Esophagus (tissue), 2 donors: ENCODE measurements around the gene SFXN5. TPM values are rescaled to one million over a fixed set of nuclear protein-coding genes. Genes with fewer than 3 reads are reported as not detected.

ENCODE experiments used
- H3K27ac ChIP-seq, 2 donors: one replicate each; pipeline ENCODE4 v1.5.1; 2013; ENCODE audit warnings: low read depth in 2 of 2, mild to moderate bottlenecking in 2 of 2, inconsistent platforms in 1 of 2, low read length in 1 of 2, moderate library complexity in 1 of 2
- H3K27me3 ChIP-seq, 2 donors: one replicate each; pipeline ENCODE4 v1.6.1; 2013; ENCODE audit warnings: low read length in 2 of 2, control low read depth in 1 of 2, mild to moderate bottlenecking in 1 of 2; ENCODE audit not compliant: insufficient read depth in 2 of 2, control insufficient read depth in 1 of 2
- H3K36me3 ChIP-seq, 2 donors: one replicate each; pipeline ENCODE4 v1.6.1; 2013; ENCODE audit warnings: low read length in 1 of 2; ENCODE audit not compliant: control insufficient read depth in 2 of 2, insufficient read depth in 2 of 2
- H3K4me1 ChIP-seq, 2 donors: one replicate each; pipeline ENCODE4 v1.6.1; 2013; ENCODE audit warnings: low read length in 1 of 2; ENCODE audit not compliant: control insufficient read depth in 2 of 2, insufficient read depth in 2 of 2
- H3K4me3 ChIP-seq, 2 donors: one replicate each; pipeline ENCODE4 v1.5.1; 2013; ENCODE audit warnings: low read length in 2 of 2, mild to moderate bottlenecking in 2 of 2, low read depth in 1 of 2, moderate library complexity in 1 of 2
- H3K9me3 ChIP-seq, 2 donors: one replicate each; pipeline ENCODE4 v1.6.1; 2013; ENCODE audit warnings: mild to moderate bottlenecking in 2 of 2, low read depth in 1 of 2, low read length in 1 of 2, moderate library complexity in 1 of 2; ENCODE audit not compliant: control insufficient read depth in 2 of 2, insufficient read depth in 1 of 2
- WGBS, 2 donors: extraction: QIAGEN DNeasy Blood & Tissue Kit; methylation state at CpG; one replicate each; pipeline ENCODE4 v1.1.7; 2013; 5-methylcytosine and 5-hydroxymethylcytosine counted together
- polyA plus RNA-seq, 2 donors: library from polyadenylated mRNA; stranded (reverse); fragments of 200-250 nt; gene quantifications; one replicate each; pipeline ENCODE4 v1.2.3, GENCODE V29; 2013
- donor health status: healthy with polysubstance abuse.
- donor health status: Bipolar disorder and iron deficiency.

SFXN5 gene
- polyA plus RNA-seq, 2 donors = 4.2 to 6.6 TPM

- H3K27me3 ChIP-seq = no peaks in the 10 kb centered on the region
- 65 to 66% methylated on average over 6 of the region's 6 CpGs for WGBS, 2 donors
- H3K27ac ChIP-seq = no peak overlapping the region
- peaks cover 0 to 10% of the 10 kb centered on the region in 2 donors for H3K36me3 ChIP-seq
- no peak overlapping the region for H3K4me3 ChIP-seq
- H3K4me1 ChIP-seq = peaks cover 0 to 3% of the 10 kb centered on the region in 2 donors
- no peaks in the 10 kb centered on the region for H3K9me3 ChIP-seq
These were observed 12.4 kb downstream of the SFXN5 start for GRCh38 chr2:73059106-73059505.

GRCh38 chr2:73054980-73055379 is 16.5 kb downstream of the SFXN5 start:
- no peaks in the 10 kb centered on the region for H3K27me3 ChIP-seq
- 83 to 88% methylated on average over 5 of the region's 5 CpGs for WGBS, 2 donors

GRCh38 chr2:73053316-73054114 is 18.0 kb downstream of the SFXN5 start:
- Histone ChIP-seq H3K4me3 (no peak overlapping the region), H3K4me1 (no peaks in the 10 kb centered on the region), H3K27me3 (no peaks in the 10 kb centered on the region), H3K9me3 (no peaks in the 10 kb centered on the region), H3K27ac (no peak overlapping the region), H3K36me3 (peaks cover 0 to 6% of the 10 kb centered on the region in 2 donors)
- WGBS, 2 donors = 69 to 73% methylated on average over 6 of the region's 6 CpGs

More at GRCh38 chr2:73054980-73055379, 16.5 kb downstream of the SFXN5 start:
- H3K36me3 ChIP-seq = peaks cover 0 to 10% of the 10 kb centered on the region in 2 donors
- H3K4me1 ChIP-seq = no peaks in the 10 kb centered on the region
- H3K27ac ChIP-seq = no peak overlapping the region
- no peak overlapping the region for H3K4me3 ChIP-seq
- H3K9me3 ChIP-seq = no peaks in the 10 kb centered on the region

GRCh38 chr2:73050121-73050545 is 21.4 kb downstream of the SFXN5 start:
- 87 to 89% methylated on average over 6 of the region's 6 CpGs for WGBS, 2 donors
- Histone ChIP-seq H3K27ac (no peak overlapping the region), H3K36me3 (no peaks in the 10 kb centered on the region), H3K9me3 (no peaks in the 10 kb centered on the region), H3K4me1 (no peaks in the 10 kb centered on the region), H3K4me3 (no peak overlapping the region), H3K27me3 (no peaks in the 10 kb centered on the region)

GRCh38 chr2:73043929-73044832 is 27.3 kb downstream of the SFXN5 start:
- Histone ChIP-seq H3K4me3 (no peak overlapping the region), H3K36me3 (peaks cover 3 to 4% of the 10 kb centered on the region in 2 donors)
- WGBS, 2 donors = 83 to 85% methylated on average over 12 of the region's 12 CpGs

GRCh38 chr2:73043276-73043675 is 28.2 kb downstream of the SFXN5 start:
- no peak overlapping the region for H3K4me3 ChIP-seq
- no peaks in the 10 kb centered on the region for H3K9me3 ChIP-seq
- H3K4me1 ChIP-seq = no peaks in the 10 kb centered on the region
- WGBS, 2 donors = 88 to 90% methylated on average over 5 of the region's 5 CpGs
- no peak overlapping the region for H3K27ac ChIP-seq
- H3K36me3 ChIP-seq = peaks cover 3 to 4% of the 10 kb centered on the region in 2 donors
- H3K27me3 ChIP-seq = no peaks in the 10 kb centered on the region

More at GRCh38 chr2:73043929-73044832, 27.3 kb downstream of the SFXN5 start:
- Histone ChIP-seq H3K4me1 (no peaks in the 10 kb centered on the region), H3K27ac (no peak overlapping the region), H3K9me3 (no peaks in the 10 kb centered on the region), H3K27me3 (no peaks in the 10 kb centered on the region)

GRCh38 chr2:73037947-73038585 is 33.4 kb downstream of the SFXN5 start:
- no peaks in the 10 kb centered on the region for H3K27me3 ChIP-seq
- H3K27ac ChIP-seq = no peak overlapping the region
- WGBS, 2 donors = 82 to 88% methylated on average over 6 of the region's 6 CpGs
- peaks cover 4 to 8% of the 10 kb centered on the region in 2 donors for H3K36me3 ChIP-seq
- no peaks in the 10 kb centered on the region for H3K9me3 ChIP-seq
- H3K4me3 ChIP-seq = no peak overlapping the region
- H3K4me1 ChIP-seq = no peaks in the 10 kb centered on the region

GRCh38 chr2:73036766-73037165 is 34.7 kb downstream of the SFXN5 start:
- no peaks in the 10 kb centered on the region for H3K4me1 ChIP-seq
- no peak overlapping the region for H3K27ac ChIP-seq
- no peaks in the 10 kb centered on the region for H3K9me3 ChIP-seq
- WGBS, 2 donors = 92 to 96% methylated on average over 11 of the region's 11 CpGs
- no peaks in the 10 kb centered on the region for H3K27me3 ChIP-seq
- peaks cover 4 to 8% of the 10 kb centered on the region in 2 donors for H3K36me3 ChIP-seq
- no peak overlapping the region for H3K4me3 ChIP-seq
